ENCODE measurements around the gene MRPL11.

MRPL11 gene

DNA sequence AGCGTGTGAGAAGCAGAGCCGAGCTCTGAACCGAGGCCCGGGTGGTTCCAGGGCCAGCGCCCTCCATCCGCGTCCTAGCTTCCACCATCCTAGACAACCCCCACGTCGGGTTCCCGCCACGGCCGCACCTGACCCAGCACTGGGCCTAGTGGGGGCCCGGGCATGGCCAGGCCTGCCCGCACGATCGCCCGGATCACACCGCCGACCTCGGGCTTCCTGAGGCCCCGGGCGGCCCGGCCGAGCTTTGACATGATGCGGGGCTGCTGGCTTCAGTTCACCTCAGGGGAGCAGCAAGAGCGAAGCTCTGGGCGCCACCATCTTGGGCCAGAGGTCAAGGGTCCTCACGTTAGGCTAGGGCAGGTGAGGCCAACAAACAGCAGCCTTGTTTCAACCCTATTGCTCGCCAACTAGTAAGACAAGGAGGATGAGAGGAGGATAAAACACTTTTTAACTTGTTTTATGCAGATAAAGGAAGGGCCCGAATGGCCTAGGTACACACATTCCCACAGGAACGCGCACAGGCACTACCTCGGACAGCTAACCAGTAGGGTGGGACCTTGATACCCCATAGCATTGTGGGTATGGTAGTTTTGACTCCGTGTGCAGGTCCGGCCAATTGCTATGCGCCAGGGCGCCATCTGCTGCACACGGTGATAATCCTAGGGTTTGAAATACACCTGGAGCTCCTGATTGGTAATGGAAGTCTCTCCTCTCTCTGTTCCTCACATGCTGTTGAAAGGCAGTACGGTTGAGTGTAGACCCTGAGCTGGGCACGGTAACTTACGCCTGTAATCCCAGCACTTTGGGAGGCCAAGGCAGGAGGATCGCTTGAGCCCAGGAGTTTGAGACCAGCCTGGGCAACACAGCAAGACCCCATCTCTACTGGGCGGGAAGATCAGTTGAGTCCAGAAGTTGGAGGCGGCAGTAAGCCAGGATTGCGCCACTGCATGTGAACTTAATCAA is at the start of gene MRPL11:
TSS of gene MRPL11 (minus strand) at position 345 of the 963 bp plus-strand sequence. CDS start at position 251, 94 bp downstream.
- H3K4me1 ChIP-seq = peaks cover 8 to 15% (median 14%) of the 10 kb centered on the region in 10 experiments; a peak in 19 of 20 replicates
- H3K4me3 ChIP-seq = peak within 1 kb of the TSS; percentile 80 to 98 (median 85)
- no peak for TF ChIP-seq Cebpa-rat (IDR thresholded peaks at IDR 0.05)
- H3K9me3 ChIP-seq (replicated peaks in 1 of 11) = peaks cover 12 to 19% (median 15%) of the 10 kb centered on the region in 11 experiments
- peak within 1 kb of the TSS; percentile 82 to 96 (median 89) for H3K27ac ChIP-seq
- H3K9ac ChIP-seq = peak within 1 kb of the TSS; percentile 79 to 93 (median 90)
- peak within 1 kb of the TSS; percentile 86 to 98 (median 96) for H3K4me2 ChIP-seq
- H3K36me3 ChIP-seq = peaks cover 25 to 36% (median 32%) of the 10 kb centered on the region in 11 experiments
- H4K20me1 ChIP-seq = no peaks in the 10 kb centered on the region
- no peaks in the 10 kb centered on the region for H3K27me3 ChIP-seq

DNA sequence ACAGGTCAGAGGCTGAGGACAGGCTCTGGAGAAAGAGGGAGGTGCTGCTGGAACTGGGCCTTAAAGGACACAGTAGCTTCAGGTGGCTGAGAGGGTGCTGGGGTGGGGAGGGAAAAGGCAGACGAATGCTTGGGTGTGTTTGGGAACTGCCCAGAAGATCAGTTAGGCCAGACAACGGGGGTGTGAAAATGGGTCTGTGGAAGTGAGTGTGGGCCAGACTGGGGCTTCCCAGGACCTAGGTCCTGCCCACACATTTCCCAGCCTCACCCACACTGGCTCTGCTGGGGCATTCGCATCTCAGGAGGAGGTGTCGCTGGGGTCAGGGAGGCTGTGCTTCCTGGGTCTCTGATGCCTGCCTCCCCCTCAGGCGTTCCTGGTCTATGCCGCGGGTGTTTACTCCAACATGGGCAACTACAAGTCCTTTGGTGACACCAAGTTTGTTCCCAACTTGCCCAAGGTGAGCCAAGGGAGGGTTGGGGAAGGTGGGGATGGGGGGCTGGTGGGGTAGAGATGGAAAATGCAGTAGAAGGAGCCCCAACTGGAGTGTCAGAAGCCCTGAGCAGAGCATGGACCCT is 46.2 kb upstream of the MRPL11 start:
- no peak overlapping the region for H3K27ac ChIP-seq
- TF ChIP-seq Cebpa-rat (IDR thresholded peaks at IDR 0.05) = no peak
- no peak overlapping the region for H3K9ac ChIP-seq
- peaks cover 8 to 21% (median 15%) of the 10 kb centered on the region in 10 experiments; a peak in 19 of 20 replicates for H3K4me1 ChIP-seq
- H3K4me2 ChIP-seq = no peak overlapping the region
- no peaks in the 10 kb centered on the region for H3K27me3 ChIP-seq
- peaks cover 0 to 56% (median 5%) of the 10 kb centered on the region in 11 experiments; a peak in 10 of 22 replicates for H4K20me1 ChIP-seq
- no peaks in the 10 kb centered on the region for H3K9me3 ChIP-seq (replicated peaks in 1 of 11)
- no peak overlapping the region for H3K4me3 ChIP-seq
- peaks cover 52 to 78% (median 72%) of the 10 kb centered on the region in 11 experiments for H3K36me3 ChIP-seq

- Histone ChIP-seq H3K4me2 (peak within 1 kb of the TSS; percentile 84 to 99 (median 94)), H3K27ac (peak within 1 kb of the TSS; percentile 84 to 94 (median 91)), H3K9me3 (replicated peaks in 1 of 11) (no peaks in the 10 kb centered on the region), H3K36me3 (peaks cover 17 to 57% (median 35%) of the 10 kb centered on the region in 11 experiments; a peak in 20 of 22 replicates), H4K20me1 (peaks cover 0 to 60% (median 16%) of the 10 kb centered on the region in 11 experiments; a peak in 12 of 22 replicates), H3K9ac (peak within 1 kb of the TSS; percentile 89 to 97 (median 95)), H3K4me1 (peaks cover 15 to 31% (median 24%) of the 10 kb centered on the region in 10 experiments), H3K27me3 (no peaks in the 10 kb centered on the region), H3K4me3 (peak within 1 kb of the TSS; percentile 72 to 96 (median 84))
- TF ChIP-seq Cebpa-rat (IDR thresholded peaks at IDR 0.05) = no peak
Observed at GRCh38 chr11:66480117-66480938, 41.7 kb upstream of the MRPL11 start, which contains the start of gene DPP3. Gene DPP3, plus strand, starts transcription at chr11:66480434. Its CDS starts 1,767 bp downstream, at chr11:66482201.

DNA sequence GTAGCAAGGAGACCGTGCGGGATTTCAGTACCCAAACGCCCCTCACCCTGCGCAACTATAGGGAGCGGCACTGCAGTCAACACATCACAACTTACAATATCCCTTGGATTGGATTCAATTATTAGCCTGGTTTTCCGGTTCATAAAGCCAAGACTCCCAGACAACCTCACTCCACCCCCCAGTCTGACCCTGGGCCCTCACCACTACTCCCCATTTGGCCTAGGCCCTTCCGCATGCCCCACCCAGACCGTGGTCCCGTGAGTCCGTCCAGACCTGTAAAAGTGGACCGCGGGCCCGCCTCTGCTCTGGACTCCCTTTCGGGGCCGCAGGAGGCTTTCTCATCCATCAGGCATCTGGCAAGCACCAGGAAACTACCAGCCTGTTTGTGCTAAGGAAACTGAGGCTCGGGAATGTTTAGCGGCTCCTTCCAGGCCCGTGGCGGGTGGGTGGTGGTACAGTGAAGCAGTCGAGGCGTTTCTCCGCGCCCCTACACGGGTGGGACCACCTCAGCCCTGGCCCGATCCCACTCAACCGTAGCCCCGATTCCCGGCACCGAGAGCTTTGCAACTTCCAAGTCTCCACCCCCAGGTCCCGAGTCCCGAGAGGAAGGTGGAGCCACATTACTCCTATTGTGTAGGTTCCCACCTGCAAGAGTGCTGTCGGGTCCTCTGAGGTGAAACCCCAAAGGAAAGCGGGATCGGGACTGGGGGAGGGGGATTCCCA is 40.9 kb upstream of the MRPL11 start:
- H3K4me1 ChIP-seq = peaks cover 15 to 31% (median 24%) of the 10 kb centered on the region in 10 experiments
- H3K4me2 ChIP-seq = peak overlapping the region; percentile 84 to 99 (median 94)
- H3K4me3 ChIP-seq = peak overlapping the region; percentile 72 to 96 (median 84)
- peak overlapping the region; percentile 89 to 97 (median 95) for H3K9ac ChIP-seq
- H3K9me3 ChIP-seq (replicated peaks in 1 of 11) = no peaks in the 10 kb centered on the region
- peaks cover 0 to 67% (median 19%) of the 10 kb centered on the region in 11 experiments; a peak in 12 of 22 replicates for H4K20me1 ChIP-seq
- TF ChIP-seq Cebpa-rat (IDR thresholded peaks at IDR 0.05) = no peak
- no peaks in the 10 kb centered on the region for H3K27me3 ChIP-seq
- H3K36me3 ChIP-seq = peaks cover 19 to 58% (median 38%) of the 10 kb centered on the region in 11 experiments; a peak in 20 of 22 replicates
- peak overlapping the region; percentile 84 to 94 (median 91) for H3K27ac ChIP-seq

- Histone ChIP-seq H3K27ac (peak overlapping the region; percentile 84 to 94 (median 91); a peak in 21 of 22 replicates), H3K4me1 (peaks cover 15 to 31% (median 24%) of the 10 kb centered on the region in 10 experiments), H3K4me3 (peak overlapping the region; percentile 72 to 96 (median 84)), H3K27me3 (no peaks in the 10 kb centered on the region), H3K36me3 (peaks cover 20 to 59% (median 42%) of the 10 kb centered on the region in 11 experiments; a peak in 21 of 22 replicates), H3K9ac (peak overlapping the region; percentile 89 to 97 (median 95)), H3K9me3 (replicated peaks in 1 of 11) (no peaks in the 10 kb centered on the region), H3K4me2 (peak overlapping the region; percentile 84 to 99 (median 94)), H4K20me1 (peaks cover 0 to 69% (median 19%) of the 10 kb centered on the region in 11 experiments; a peak in 12 of 22 replicates)
- no peak for TF ChIP-seq Cebpa-rat (IDR thresholded peaks at IDR 0.05)
Observed at GRCh38 chr11:66478729-66479393, 40.2 kb upstream of the MRPL11 start.

- TF ChIP-seq Cebpa-rat (IDR thresholded peaks at IDR 0.05) = no peak
- peaks cover 0 to 64% (median 19%) of the 10 kb centered on the region in 11 experiments; a peak in 12 of 22 replicates for H4K20me1 ChIP-seq
- no peak overlapping the region for H3K4me3 ChIP-seq
- H3K9ac ChIP-seq = no peak overlapping the region; a peak in 1 of 22 replicates
- H3K4me2 ChIP-seq = no peak overlapping the region
- no peaks in the 10 kb centered on the region for H3K9me3 ChIP-seq (replicated peaks in 1 of 11)
- no peak overlapping the region for H3K27ac ChIP-seq
- H3K4me1 ChIP-seq = peaks cover 15 to 29% (median 23%) of the 10 kb centered on the region in 10 experiments
- H3K36me3 ChIP-seq = peaks cover 23 to 59% (median 43%) of the 10 kb centered on the region in 11 experiments
- H3K27me3 ChIP-seq = no peaks in the 10 kb centered on the region
Observed at GRCh38 chr11:66477263-66478201, 38.9 kb upstream of the MRPL11 start.
